Urinary bladder (tissue), 2 donors: ENCODE measurements around the gene TXNDC16. TPM values are rescaled to one million over a fixed set of nuclear protein-coding genes. Genes with fewer than 3 reads are reported as not detected.

Source experiments
- polyA plus RNA-seq: library from polyadenylated mRNA; stranded (reverse); fragments of 200-250 nt; gene quantifications from one replicate; pipeline ENCODE4 v1.2.3, GENCODE V29; 2013
- total RNA-seq: library from RNA; depleted of rRNA; stranded (reverse); fragments of >200 nt; gene quantifications from one replicate; pipeline ENCODE4 v1.2.3, GENCODE V29; 2014
- donor health status: healthy.

TXNDC16 gene
- total and polyA plus RNA-seq, 2 donors: 5.6 to 19.2 TPM

Other genes with a start within 250 kb of the TXNDC16 start
- 4.8 TPM for gene PTGER2, start 238.2 kb downstream of the TXNDC16 start, total RNA-seq
- gene PTGER2, start 238.2 kb downstream of the TXNDC16 start, polyA plus RNA-seq: 6.1 TPM
- 14.0 TPM for gene GPR137C, start 331 bp upstream of the TXNDC16 start, total RNA-seq
- 0.52 TPM for gene GPR137C, start 331 bp upstream of the TXNDC16 start, polyA plus RNA-seq
- gene ERO1A, start 143.1 kb upstream of the TXNDC16 start, total RNA-seq: 87.4 TPM
- gene ERO1A, start 143.1 kb upstream of the TXNDC16 start, polyA plus RNA-seq: 15.4 TPM
- 163 TPM for gene PSMC6, start 154.7 kb upstream of the TXNDC16 start, total RNA-seq
- gene PSMC6, start 154.7 kb upstream of the TXNDC16 start, polyA plus RNA-seq: 69.6 TPM
- gene STYX, start 177.7 kb upstream of the TXNDC16 start, total RNA-seq: 32.3 TPM
- 9.1 TPM for gene STYX, start 177.7 kb upstream of the TXNDC16 start, polyA plus RNA-seq
- 36.5 TPM for gene GNPNAT1, start 239.1 kb upstream of the TXNDC16 start, total RNA-seq
- gene GNPNAT1, start 239.1 kb upstream of the TXNDC16 start, polyA plus RNA-seq: 10.9 TPM